D721Med (cell line): ENCODE measurements around the gene TMEM107.

Experiments
- DNase-seq: peaks from one replicate; pipeline ENCODE4 v3.0.0; 2011; ENCODE audit warnings: low spot score; ENCODE audit not compliant: insufficient read length
- FAIRE-seq: peaks from 2 replicates; lab custom pipeline; 2011; peaks lifted over from hg19 to GRCh38; lab: Jason Lieb, UNC
- TF ChIP-seq, protein P1 (sequence below): IDR thresholded peaks from 2 replicates; pipeline ENCODE4 v1.5.1; 2012; ENCODE audit warnings: mild to moderate bottlenecking, control low read depth; ENCODE audit not compliant: insufficient read depth; ENCODE audit errors: missing control alignments

TMEM107 gene

DNA sequence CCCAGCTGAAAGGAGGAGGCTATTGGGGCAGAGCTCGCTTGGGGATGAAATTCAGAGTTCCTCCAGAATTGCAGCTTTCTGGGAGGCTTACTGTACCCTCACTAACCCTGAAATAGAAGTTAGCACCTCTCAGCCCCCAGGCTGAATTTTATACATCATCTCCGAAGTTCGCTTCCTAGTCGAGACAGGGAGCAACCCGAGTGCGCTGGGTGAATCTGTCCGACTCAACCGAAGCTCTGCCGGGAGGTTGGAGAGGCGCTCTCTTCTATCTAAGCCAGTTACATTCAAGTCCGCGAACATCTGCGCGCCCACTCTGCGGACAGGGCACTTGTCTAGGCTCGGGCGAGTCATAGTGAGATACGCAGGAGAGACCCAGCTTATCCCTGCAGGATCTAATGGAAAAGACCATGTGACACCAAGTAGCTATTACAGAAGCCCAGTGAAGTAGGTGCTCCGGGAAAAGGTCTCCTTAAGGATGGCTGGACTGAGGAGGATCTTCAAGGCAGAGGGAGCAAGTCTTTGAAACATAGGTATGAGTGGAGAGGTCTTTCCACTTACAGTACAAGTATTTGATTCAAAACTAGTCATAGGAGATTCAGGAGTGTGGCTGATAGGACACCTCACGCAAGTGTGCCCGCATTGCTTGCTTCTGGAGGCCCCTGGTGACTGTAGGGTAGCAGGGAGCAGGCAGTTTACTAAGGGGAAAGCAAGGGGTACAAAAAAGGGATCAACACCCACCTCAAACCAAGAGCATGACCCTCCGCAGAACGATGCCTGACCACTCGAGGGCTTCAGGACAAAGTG is 51.6 kb downstream of the TMEM107 start:
- DNase-seq: no peak
- FAIRE-seq: no peak

DNA sequence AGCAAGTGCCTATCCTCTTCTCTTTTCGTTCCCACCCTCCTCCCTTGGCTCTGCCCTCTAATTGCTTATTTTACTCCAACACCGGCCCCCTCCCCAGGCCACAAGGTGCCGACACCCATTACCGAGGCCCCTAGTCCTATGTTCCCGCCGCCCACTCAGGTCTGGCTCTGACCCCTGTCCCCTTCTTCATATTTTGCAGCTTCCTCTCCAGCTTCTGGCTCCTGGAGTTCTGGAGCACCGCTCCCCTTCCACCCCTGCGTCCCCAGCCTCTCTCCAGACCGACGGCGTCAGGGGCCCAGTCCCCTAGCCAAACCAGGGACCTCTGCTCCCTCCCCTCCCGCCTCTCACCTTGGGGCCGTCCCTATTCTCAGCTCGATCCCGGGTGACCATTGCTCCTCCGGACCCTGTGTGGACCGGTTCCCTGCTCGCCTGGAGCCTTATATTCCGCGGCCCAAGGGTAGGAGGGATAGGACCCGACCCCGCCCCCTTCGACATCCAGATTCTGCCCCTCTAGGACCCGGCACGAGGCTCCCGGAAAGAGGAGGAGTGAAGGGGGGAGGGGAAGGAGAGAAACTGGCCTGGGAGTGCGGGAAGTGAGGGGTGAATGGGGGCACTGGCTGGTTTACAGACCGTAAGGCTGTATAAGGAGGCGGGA is 52.4 kb downstream of the TMEM107 start, which contains the start of gene HES7:
Gene HES7, minus strand, starts transcription at position 412 of the 655 bp plus-strand sequence. Its CDS starts 22 bp downstream, at position 390.
- TF ChIP-seq, protein P1, sequence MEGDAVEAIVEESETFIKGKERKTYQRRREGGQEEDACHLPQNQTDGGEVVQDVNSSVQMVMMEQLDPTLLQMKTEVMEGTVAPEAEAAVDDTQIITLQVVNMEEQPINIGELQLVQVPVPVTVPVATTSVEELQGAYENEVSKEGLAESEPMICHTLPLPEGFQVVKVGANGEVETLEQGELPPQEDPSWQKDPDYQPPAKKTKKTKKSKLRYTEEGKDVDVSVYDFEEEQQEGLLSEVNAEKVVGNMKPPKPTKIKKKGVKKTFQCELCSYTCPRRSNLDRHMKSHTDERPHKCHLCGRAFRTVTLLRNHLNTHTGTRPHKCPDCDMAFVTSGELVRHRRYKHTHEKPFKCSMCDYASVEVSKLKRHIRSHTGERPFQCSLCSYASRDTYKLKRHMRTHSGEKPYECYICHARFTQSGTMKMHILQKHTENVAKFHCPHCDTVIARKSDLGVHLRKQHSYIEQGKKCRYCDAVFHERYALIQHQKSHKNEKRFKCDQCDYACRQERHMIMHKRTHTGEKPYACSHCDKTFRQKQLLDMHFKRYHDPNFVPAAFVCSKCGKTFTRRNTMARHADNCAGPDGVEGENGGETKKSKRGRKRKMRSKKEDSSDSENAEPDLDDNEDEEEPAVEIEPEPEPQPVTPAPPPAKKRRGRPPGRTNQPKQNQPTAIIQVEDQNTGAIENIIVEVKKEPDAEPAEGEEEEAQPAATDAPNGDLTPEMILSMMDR: no peak
- no peak for FAIRE-seq

More for the DNA sequence above, 51.6 kb downstream of the TMEM107 start:
- TF ChIP-seq, protein P1: no peak

DNA sequence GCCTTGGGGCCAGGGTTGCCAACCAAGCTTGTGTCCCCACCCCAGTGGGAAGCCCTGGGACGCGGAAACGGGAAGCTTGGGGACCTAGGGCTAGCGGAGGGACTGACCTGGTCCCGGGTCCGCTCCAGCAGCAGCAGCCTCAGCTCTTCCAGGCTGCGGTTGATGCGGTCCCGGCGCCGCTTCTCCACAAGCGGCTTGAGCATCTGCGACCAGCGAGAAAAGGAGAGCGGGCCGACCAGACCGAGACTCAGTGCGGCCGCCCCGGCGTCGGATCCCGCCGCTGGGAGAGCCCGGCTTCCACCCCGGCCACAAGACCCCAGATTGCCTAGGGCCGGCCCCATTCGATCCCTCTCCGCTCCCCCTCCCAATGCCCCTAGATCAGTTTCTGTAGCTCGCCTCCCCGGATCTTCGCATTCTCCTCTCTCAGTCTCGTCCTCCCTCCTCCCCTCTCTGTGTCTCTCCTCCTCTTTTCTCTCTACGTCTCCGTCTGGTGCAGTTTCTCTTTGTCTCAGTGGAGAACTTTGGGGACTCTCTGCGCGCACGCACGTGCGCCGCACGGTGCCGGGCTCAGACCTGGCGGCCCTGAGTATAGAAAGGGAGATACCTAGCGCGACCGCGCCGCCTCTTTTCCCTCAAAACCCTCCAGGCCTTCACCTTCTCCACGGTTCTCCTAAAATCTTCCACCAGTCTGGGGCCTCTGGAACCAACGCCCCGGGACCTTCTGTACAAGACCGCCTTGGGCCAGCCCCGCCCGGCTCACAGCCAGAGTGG is 53.1 kb downstream of the TMEM107 start:
- no peak for FAIRE-seq
- no peak for DNase-seq
- TF ChIP-seq, protein P1: no peak

More for the DNA sequence above, 52.4 kb downstream of the TMEM107 start, which contains the start of gene HES7:
- no peak for DNase-seq
